Endodermal cell (in vitro differentiated cells): ENCODE measurements around the gene UMAD1. TPM values are rescaled to one million over a fixed set of nuclear protein-coding genes. Genes with fewer than 3 reads are reported as not detected.
"Not testable (repeated sequence)": the region's sequence is repeated elsewhere in the genome, so short reads cannot be mapped to it uniquely, and the experiment has no call there.

Experiments used
- DNase-seq: peaks from one replicate; pipeline ENCODE4 v3.0.0-alpha.2; 2017
- H3K27ac ChIP-seq: 2 replicates; pipeline ENCODE4 v1.5.1; 2013; ENCODE audit warnings: mild to moderate bottlenecking, low read depth, low read length, moderate library complexity
- H3K27me3 ChIP-seq: 2 replicates; pipeline ENCODE4 v1.6.1; 2013; ENCODE audit warnings: mild to moderate bottlenecking, low read length, moderate library complexity; ENCODE audit not compliant: insufficient read depth, control insufficient read depth, poor library complexity, severe bottlenecking
- H3K36me3 ChIP-seq: 2 replicates; pipeline ENCODE4 v1.7.0; 2013; ENCODE audit warnings: mild to moderate bottlenecking, low read length, moderate library complexity; ENCODE audit not compliant: control insufficient read depth, insufficient read depth
- H3K4me1 ChIP-seq: one replicate; pipeline ENCODE4 v1.7.0; 2013; ENCODE audit warnings: low read length; ENCODE audit not compliant: control insufficient read depth, insufficient read depth
- H3K4me3 ChIP-seq: 2 replicates; pipeline ENCODE4 v1.5.1; 2013; ENCODE audit warnings: mild to moderate bottlenecking, low read length, moderate library complexity
- H3K9ac ChIP-seq: 2 replicates; pipeline ENCODE4 v1.6.1; 2013; ENCODE audit warnings: mild to moderate bottlenecking, low read length, moderate library complexity; ENCODE audit not compliant: poor library complexity, severe bottlenecking; ENCODE audit errors: extremely low read depth
- H3K9me3 ChIP-seq: 2 replicates; pipeline ENCODE4 v1.6.1; 2013; ENCODE audit warnings: mild to moderate bottlenecking, low read length, moderate library complexity; ENCODE audit not compliant: control insufficient read depth
- H3K27ac Mint-ChIP-seq: 2 replicates; pipeline ENCODE4 v1.8.0; 2020; ENCODE audit warnings: mixed read lengths
- H3K27me3 Mint-ChIP-seq: 2 replicates; pipeline ENCODE4 v1.8.0; 2021; ENCODE audit warnings: mild to moderate bottlenecking, mixed read lengths; ENCODE audit not compliant: insufficient read depth
- H3K36me3 Mint-ChIP-seq: 2 replicates; pipeline ENCODE4 v1.8.0; 2020; ENCODE audit warnings: low read depth, mixed read lengths
- H3K4me1 Mint-ChIP-seq: 2 replicates; pipeline ENCODE4 v1.8.0; 2020; ENCODE audit warnings: mixed read lengths
- H3K4me3 Mint-ChIP-seq: 2 replicates; pipeline ENCODE4 v1.8.0; 2020; ENCODE audit warnings: mild to moderate bottlenecking, moderate library complexity, mixed read lengths
- H3K9me3 Mint-ChIP-seq: 2 replicates; pipeline ENCODE4 v1.8.0; 2020; ENCODE audit warnings: mild to moderate bottlenecking, mixed read lengths
- CTCF ChIP-seq: fragments of 200-600 bp; sonication (generic); conservative IDR thresholded peaks from 2 replicates; pipeline ENCODE4 v1.5.0; 2021; ENCODE audit warnings: antibody characterized with exemption, mild to moderate bottlenecking
- WGBS, 2 experiments: methylation state at CpG; one replicate each; pipeline versions ENCODE4 v1.1.5 to v1.1.7; 2013; ENCODE audit warnings: missing lambda C conversion rate in 2 of 2, mixed read lengths in 1 of 2; ENCODE audit not compliant: insufficient coverage in 1 of 2, insufficient read length in 1 of 2; 5-methylcytosine and 5-hydroxymethylcytosine counted together
- total RNA-seq, 2 donors: library from RNA; stranded (reverse); fragmentation: NEBNext Ultra II Directional in 1 of 2; extraction: Animal tissue kit (Norgen Biotek cat#: 25700) in 1 of 2; gene quantifications; 2 replicates in 1 of 2; 3 replicates in 1 of 2; pipeline ENCODE4 v1.2.1, GENCODE V29; 2021

Gene UMAD1
- total RNA-seq, 2 donors from 2014 or later, result 9.7 to 10.3 TPM

GRCh38 chr7:7652798-7653540 lies 12.4 kb downstream of the UMAD1 start:
- Mint-ChIP-seq H3K27ac (no peak overlapping the region), H3K27me3 (no peaks in the 10 kb centered on the region), H3K36me3 (peaks cover 13% of the 10 kb centered on the region), H3K9me3 (peaks cover 17% of the 10 kb centered on the region), H3K4me1 (peaks cover 24% of the 10 kb centered on the region), H3K4me3 (no peak overlapping the region)
- WGBS, 2 experiments, result 100% methylated on average over 1 of the region's 1 CpG; no CpG with 5 or more reads in 1 of the 2 experiments
- Histone ChIP-seq H3K9me3 (peaks cover 7% of the 10 kb centered on the region), H3K27ac (no peak overlapping the region), H3K4me1 (no peaks in the 10 kb centered on the region), H3K27me3 (no peaks in the 10 kb centered on the region), H3K9ac (no peak overlapping the region), H3K36me3 (no peaks in the 10 kb centered on the region), H3K4me3 (no peak overlapping the region)
- no peak for DNase-seq
- no peak for TF ChIP-seq CTCF

- Mint-ChIP-seq H3K27ac (no peak overlapping the region), H3K36me3 (peaks cover 14% of the 10 kb centered on the region), H3K4me3 (no peak overlapping the region), H3K4me1 (peaks cover 24% of the 10 kb centered on the region), H3K27me3 (no peaks in the 10 kb centered on the region), H3K9me3 (peaks cover 20% of the 10 kb centered on the region)
- Histone ChIP-seq H3K4me3 (no peak overlapping the region), H3K27ac (no peak overlapping the region), H3K36me3 (no peaks in the 10 kb centered on the region), H3K9me3 (peaks cover 7% of the 10 kb centered on the region), H3K27me3 (no peaks in the 10 kb centered on the region), H3K9ac (no peak overlapping the region), H3K4me1 (no peaks in the 10 kb centered on the region)
- whole genome bisulfite sequencing, 2 experiments, result 50% methylated on average over 3 of the region's 3 CpGs; no CpG with 5 or more reads in 1 of the 2 experiments
- TF ChIP-seq CTCF, result peak; percentile 87
- peak; percentile 91 for DNase-seq
Measured at GRCh38 chr7:7653593-7654187, 13.1 kb downstream of the UMAD1 start.

- Mint-ChIP-seq H3K4me3 (no peak overlapping the region), H3K36me3 (peaks cover 15% of the 10 kb centered on the region), H3K4me1 (peaks cover 24% of the 10 kb centered on the region), H3K27me3 (no peaks in the 10 kb centered on the region), H3K27ac (no peak overlapping the region), H3K9me3 (peaks cover 24% of the 10 kb centered on the region)
- Histone ChIP-seq H3K9me3 (peaks cover 7% of the 10 kb centered on the region), H3K27ac (no peak overlapping the region), H3K36me3 (no peaks in the 10 kb centered on the region), H3K27me3 (no peaks in the 10 kb centered on the region), H3K9ac (no peak overlapping the region), H3K4me1 (no peaks in the 10 kb centered on the region), H3K4me3 (no peak overlapping the region)
- TF ChIP-seq CTCF, result no peak
- no peak for DNase-seq
- WGBS, 2 experiments, result 93% methylated on average over 4 of the region's 4 CpGs; no CpG with 5 or more reads in 1 of the 2 experiments
Measured at GRCh38 chr7:7654964-7655715, 14.6 kb downstream of the UMAD1 start.

- not testable (repeated sequence) for H3K4me1 ChIP-seq, H3K27ac ChIP-seq, H3K27me3 Mint-ChIP-seq, DNase-seq, H3K27ac Mint-ChIP-seq, H3K36me3 ChIP-seq, H3K9me3 ChIP-seq, H3K27me3 ChIP-seq, H3K9ac ChIP-seq, H3K4me3 ChIP-seq, H3K4me3 Mint-ChIP-seq
- H3K36me3 Mint-ChIP-seq, result peaks cover 15% of the 10 kb centered on the region
- peaks cover 23% of the 10 kb centered on the region for H3K4me1 Mint-ChIP-seq
- WGBS, 2 experiments, result 96% methylated on average over 3 of the region's 3 CpGs; no CpG with 5 or more reads in 1 of the 2 experiments
- peaks cover 24% of the 10 kb centered on the region for H3K9me3 Mint-ChIP-seq
Measured at GRCh38 chr7:7656459-7656858, 15.9 kb downstream of the UMAD1 start.
